ENCODE results near the gene WNT7B.

- TF ChIP-seq GATA2 (IDR thresholded peaks at IDR 0.05; ENCODE audit: low read depth, low read length) (no peak), GATA3 (IDR thresholded peaks at IDR 0.05; ENCODE audit: low read depth, low read length) (no peak)
These were observed 8.1 kb downstream of the WNT7B start for GRCh38 chr22:45968751-45969413.

Data from SH-SY5Y (cell line).